HG03039 (cell line): ENCODE measurements around the gene CTH.
A peak's percentile ranks its signal among the peaks of the same experiment; 100 is the strongest.
"Not testable (repeated sequence)": the region's sequence is repeated elsewhere in the genome, so short reads cannot be mapped to it uniquely, and the experiment has no call there.

Experiments
- ATAC-seq: cut with Tn5 transposase; IDR thresholded peaks from one replicate; pipeline ENCODE4 v1.9.1; 2021; ENCODE audit warnings: mild to moderate bottlenecking, moderate library complexity; ENCODE audit not compliant: unreplicated experiment

CTH gene

GRCh38 chr1:70449049-70449448, 38.0 kb downstream of the CTH start:
- no peak for ATAC-seq

- peak; percentile 57 for ATAC-seq
Observed at GRCh38 chr1:70452164-70452939, 41.3 kb downstream of the CTH start.

DNA sequence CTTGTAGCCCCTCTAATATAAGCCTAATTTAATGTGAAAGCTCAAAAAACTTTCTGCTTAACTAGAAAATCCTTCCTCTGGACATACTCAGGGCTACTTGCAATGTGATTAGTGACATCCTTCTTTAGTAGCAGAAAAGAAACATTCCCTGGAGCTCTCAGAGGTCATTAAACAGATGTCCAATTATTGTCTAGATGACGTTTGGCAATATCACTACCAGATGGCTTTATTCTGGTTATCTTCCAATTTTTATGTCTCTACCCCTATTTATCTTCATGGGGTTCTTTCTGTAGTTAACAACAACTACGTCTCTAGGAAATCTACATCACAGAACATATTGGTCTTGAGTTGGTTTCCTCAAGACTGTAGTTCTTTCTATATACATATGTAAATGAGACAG, 44.2 kb downstream of the CTH start:
- ATAC-seq: no peak

- no peak for ATAC-seq
Observed at GRCh38 chr1:70458131-70458530, 47.1 kb downstream of the CTH start.

GRCh38 chr1:70459496-70460225, 48.6 kb downstream of the CTH start:
- no peak for ATAC-seq

- not testable (repeated sequence) for ATAC-seq
Observed at GRCh38 chr1:70460740-70461713, 50.0 kb downstream of the CTH start.

DNA sequence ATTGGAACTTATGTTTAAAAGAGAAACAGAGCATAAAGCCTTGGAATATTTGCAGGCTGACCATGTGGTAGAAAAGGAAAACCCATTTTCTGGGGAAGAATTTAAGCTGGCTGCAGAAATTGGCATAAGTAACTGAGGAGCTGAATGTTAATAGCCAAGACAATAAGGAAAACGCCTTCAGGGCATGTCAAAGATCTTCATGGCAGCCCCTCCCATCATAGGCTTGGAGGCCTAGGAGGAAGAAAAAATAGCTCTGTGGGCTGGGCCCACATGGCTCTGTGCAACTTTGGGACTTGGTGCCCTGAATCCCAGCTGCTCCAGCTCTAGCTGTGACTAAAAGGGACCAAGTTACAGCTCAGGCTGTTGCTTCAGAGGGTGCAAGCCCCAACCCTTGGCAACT, 51.5 kb downstream of the CTH start:
- no peak for ATAC-seq

DNA sequence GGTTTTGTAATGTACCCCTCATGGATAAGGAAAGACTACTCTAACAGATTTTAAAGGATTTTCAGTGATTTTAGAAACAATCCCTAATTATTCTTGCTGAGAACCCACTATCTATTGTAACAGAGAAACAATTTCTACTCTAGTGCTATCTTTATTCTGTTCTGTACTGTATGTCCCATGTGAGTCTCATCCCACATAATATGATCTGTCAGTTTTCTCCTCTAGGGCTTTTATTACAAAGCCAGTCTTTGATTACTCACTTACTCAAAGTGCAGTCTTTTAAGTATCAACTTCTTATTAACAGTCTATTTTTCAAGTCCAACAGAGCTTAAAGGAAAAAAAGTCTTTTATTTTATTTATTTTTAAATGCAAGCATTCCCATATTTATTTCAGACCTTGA, 54.8 kb downstream of the CTH start:
- no peak for ATAC-seq

GRCh38 chr1:70467531-70467930, 56.5 kb downstream of the CTH start:
- no peak for ATAC-seq

DNA sequence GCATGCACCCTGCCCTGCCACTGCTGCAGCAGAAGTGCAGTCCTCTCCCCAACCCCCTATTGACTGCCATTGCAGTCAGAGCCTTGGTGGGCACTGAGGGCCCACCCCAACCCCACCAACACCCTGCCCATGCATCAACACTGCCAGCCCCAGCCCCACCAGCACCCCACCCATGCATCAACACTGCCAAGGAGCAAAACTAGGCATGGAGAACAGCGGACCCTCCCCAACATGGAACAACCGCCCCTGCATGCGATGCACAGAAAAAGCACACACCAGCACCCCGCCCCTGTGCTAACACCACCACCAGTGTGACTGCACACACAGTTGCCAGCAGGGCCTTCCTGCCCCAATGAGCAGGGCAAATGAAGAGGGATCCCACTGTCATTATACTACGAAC, 57.1 kb downstream of the CTH start:
- no peak for ATAC-seq

GRCh38 chr1:70469184-70469583, 58.1 kb downstream of the CTH start:
- ATAC-seq: not testable (repeated sequence)

DNA sequence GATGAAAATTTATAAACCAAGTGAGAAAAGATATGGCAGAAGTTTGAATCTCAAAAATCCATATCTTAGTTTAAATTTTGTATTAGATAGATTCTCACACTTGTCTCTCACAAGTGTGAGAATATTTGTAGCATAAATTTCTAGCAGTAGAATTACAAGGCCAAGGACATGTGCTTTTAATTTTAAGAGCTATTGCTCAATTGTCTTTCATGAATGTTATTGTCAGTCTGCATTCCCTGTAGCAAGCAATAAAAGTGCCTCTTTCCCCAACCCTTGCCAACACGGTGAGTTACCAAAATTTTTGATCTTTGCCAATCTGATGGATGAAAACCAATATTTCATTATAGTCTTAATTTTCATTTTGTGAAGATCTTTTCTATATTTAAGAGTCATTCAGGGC, 64.0 kb downstream of the CTH start:
- no peak for ATAC-seq

DNA sequence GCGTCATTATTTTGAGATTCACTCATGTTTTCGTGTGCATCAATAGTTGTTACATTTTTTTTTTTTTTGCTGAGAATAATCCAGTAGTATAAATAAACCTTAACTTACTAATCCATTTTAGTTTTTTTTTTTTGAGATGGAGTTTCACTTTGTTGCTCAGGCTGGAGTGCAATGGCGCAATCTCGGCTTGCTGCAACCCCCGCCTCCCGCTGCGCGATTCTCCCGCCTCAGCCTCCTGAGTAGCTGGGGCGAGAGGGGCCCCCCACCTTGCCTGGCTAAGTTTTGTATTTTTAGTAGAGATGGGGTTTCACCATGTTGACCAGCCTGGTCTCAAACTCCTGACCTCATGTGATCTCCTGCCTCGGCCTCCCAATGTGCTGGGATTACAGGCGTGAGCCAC, 66.0 kb downstream of the CTH start:
- no peak for ATAC-seq

DNA sequence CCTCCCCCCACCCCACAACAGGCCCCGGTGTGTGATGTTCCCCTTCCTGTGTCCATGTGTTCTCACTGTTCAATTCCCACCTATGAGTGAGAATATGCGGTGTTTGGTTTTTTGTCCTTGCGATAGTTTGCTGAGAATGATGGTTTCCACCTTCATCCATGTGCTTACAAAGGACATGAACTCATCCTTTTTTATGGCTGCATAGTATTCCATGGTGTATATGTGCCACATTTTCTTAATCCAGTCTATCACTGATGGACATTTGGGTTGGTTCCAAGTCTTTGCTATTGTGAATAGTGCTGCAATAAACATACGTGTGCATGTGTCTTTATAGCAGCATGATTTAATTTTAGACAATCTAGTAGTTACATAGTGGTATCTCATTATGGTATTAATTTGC, 66.8 kb downstream of the CTH start:
- not testable (repeated sequence) for ATAC-seq

- ATAC-seq: no peak
Observed at GRCh38 chr1:70483342-70483741, 72.3 kb downstream of the CTH start.

GRCh38 chr1:70485624-70486023, 74.6 kb downstream of the CTH start:
- no peak for ATAC-seq

GRCh38 chr1:70486676-70487458, 75.8 kb downstream of the CTH start:
- ATAC-seq: no peak

- no peak for ATAC-seq
Observed at GRCh38 chr1:70487459-70487815, 76.4 kb downstream of the CTH start.

DNA sequence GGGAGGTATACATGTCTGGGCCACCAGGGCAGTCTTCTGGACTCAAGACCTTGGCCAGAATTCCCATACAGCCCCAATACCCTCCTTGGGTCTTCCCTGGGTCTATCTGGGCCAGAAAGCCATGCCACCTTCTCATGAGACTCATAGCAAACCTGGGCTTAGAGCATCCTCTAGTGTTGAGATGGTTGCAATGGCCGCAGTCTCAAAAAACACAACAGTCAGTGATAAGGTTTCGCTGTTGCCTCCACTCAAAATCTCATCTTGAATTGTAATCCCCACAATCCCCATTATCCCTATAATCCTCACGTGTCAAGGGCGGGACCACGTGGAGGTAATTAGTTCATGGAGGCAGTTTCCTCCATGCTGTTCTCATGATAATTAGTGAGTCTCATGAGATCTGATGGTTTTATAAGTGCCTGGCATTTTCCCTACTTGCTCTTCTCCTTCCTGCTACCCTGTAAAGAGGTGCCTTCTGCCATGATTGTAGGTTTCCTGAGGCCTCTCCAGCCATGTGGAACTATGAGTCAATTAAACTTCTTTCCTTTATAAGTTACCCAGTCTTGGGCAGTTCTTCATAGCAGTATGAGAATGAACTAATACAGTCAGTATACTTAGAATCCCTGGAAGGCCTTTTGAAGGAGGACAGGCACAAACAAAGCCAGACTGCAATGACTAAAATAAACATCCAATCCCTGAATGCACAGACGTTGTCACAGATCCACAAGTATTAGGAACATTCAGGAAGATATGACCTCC, 77.0 kb downstream of the CTH start:
- ATAC-seq: no peak
